SK-N-SH treated with all-trans-retinoic acid at 6 μM for 48 hours (cell line): ENCODE data around the gene SLC7A7.

Experiments used
- ATAC-seq: fragments of 200-7000 bp; cut with Tn5 transposase; 3 replicates; pipeline ENCODE4 v1.9.1; 2020; ENCODE audit warnings: mild to moderate bottlenecking, moderate library complexity
- ARNTL ChIP-seq: fragments of 450-650 bp; formaldehyde crosslinking; IDR thresholded peaks from 2 replicates; pipeline ENCODE4 v1.5.0; 2020; ENCODE audit warnings: low read depth, mild to moderate bottlenecking, moderate library complexity, borderline replicate concordance
- BACH2 ChIP-seq: fragments of 250-450 bp; sonication (Bioruptor Pico); IDR thresholded peaks from 2 replicates; pipeline ENCODE4 v1.9.0; 2021; ENCODE audit warnings: mild to moderate bottlenecking, borderline replicate concordance
- CSDC2 ChIP-seq: fragments of 250-450 bp; sonication (Bioruptor Pico); IDR thresholded peaks from 2 replicates; pipeline ENCODE4 v1.5.0; 2020; ENCODE audit warnings: mild to moderate bottlenecking, moderate library complexity
- ESRRG ChIP-seq: fragments of 250-450 bp; sonication (Bioruptor Pico); IDR thresholded peaks from 2 replicates; pipeline ENCODE4 v1.6.1; 2021; ENCODE audit warnings: mild to moderate bottlenecking
- GLIS3 ChIP-seq: fragments of 250-450 bp; sonication (Bioruptor Pico); IDR thresholded peaks from 2 replicates; pipeline ENCODE4 v1.5.0; 2020; ENCODE audit warnings: mild to moderate bottlenecking, moderate library complexity
- ISL1 ChIP-seq: fragments of 250-450 bp; sonication (Bioruptor Pico); IDR thresholded peaks from 2 replicates; pipeline ENCODE4 v2.1.2; 2022; ENCODE audit warnings: mild to moderate bottlenecking, moderate library complexity
- OSR1 ChIP-seq: fragments of 250-450 bp; sonication (Bioruptor Pico); IDR thresholded peaks from 2 replicates; pipeline ENCODE4 v1.8.0; 2022; ENCODE audit warnings: moderate library complexity, mild to moderate bottlenecking, inconsistent platforms
- POU6F1 ChIP-seq: fragments of 250-450 bp; sonication (Bioruptor Pico); IDR thresholded peaks from 2 replicates; pipeline ENCODE4 v1.8.0; 2021; ENCODE audit warnings: low read depth, mild to moderate bottlenecking, moderate library complexity, borderline replicate concordance
- PPARA ChIP-seq: fragments of 250-450 bp; sonication (Bioruptor Pico); IDR thresholded peaks from 2 replicates; pipeline ENCODE4 v1.5.0; 2020; ENCODE audit warnings: mild to moderate bottlenecking, borderline replicate concordance
- RARB ChIP-seq: fragments of 250-450 bp; sonication (Bioruptor Pico); IDR thresholded peaks from 2 replicates; pipeline ENCODE4 v1.8.0; 2021; ENCODE audit warnings: mild to moderate bottlenecking, moderate library complexity
- SNAI2 ChIP-seq: fragments of 250-450 bp; sonication (Bioruptor Pico); IDR thresholded peaks from 2 replicates; pipeline ENCODE4 v1.5.0; 2020; ENCODE audit warnings: mild to moderate bottlenecking, moderate library complexity
- TCF4 ChIP-seq: fragments of 250-450 bp; sonication (Bioruptor Pico); IDR thresholded peaks from 2 replicates; pipeline ENCODE4 v1.8.0; 2021; ENCODE audit warnings: mild to moderate bottlenecking, moderate library complexity, borderline replicate concordance
- TOX ChIP-seq: fragments of 250-450 bp; sonication (Bioruptor Pico); IDR thresholded peaks from 2 replicates; pipeline ENCODE4 v1.8.0; 2021; ENCODE audit warnings: mild to moderate bottlenecking, moderate library complexity, borderline replicate concordance
- ZC3H10 ChIP-seq: fragments of 250-450 bp; sonication (Bioruptor Pico); IDR thresholded peaks from 2 replicates; pipeline ENCODE4 v1.5.1; 2021; ENCODE audit warnings: mild to moderate bottlenecking, moderate library complexity
- ZFP3 ChIP-seq: fragments of 250-450 bp; sonication (Bioruptor Pico); IDR thresholded peaks from 2 replicates; pipeline ENCODE4 v1.5.0; 2020; ENCODE audit warnings: mild to moderate bottlenecking, moderate library complexity
- ZFP30 ChIP-seq: fragments of 450-650 bp; formaldehyde crosslinking; IDR thresholded peaks from 2 replicates; pipeline ENCODE4 v1.5.0; 2022; ENCODE audit warnings: mild to moderate bottlenecking, moderate library complexity
- ZNF565 ChIP-seq: fragments of 450-650 bp; formaldehyde crosslinking; conservative IDR thresholded peaks from 2 replicates; pipeline ENCODE4 v1.5.0; 2020; ENCODE audit warnings: low read depth, mild to moderate bottlenecking, moderate library complexity
- ZNF70 ChIP-seq: fragments of 450-650 bp; formaldehyde crosslinking; IDR thresholded peaks from 2 replicates; pipeline ENCODE4 v1.5.0; 2020; ENCODE audit warnings: mild to moderate bottlenecking, moderate library complexity
- ZNF8 ChIP-seq: fragments of 450-650 bp; formaldehyde crosslinking; IDR thresholded peaks from 2 replicates; pipeline ENCODE4 v1.5.0; 2020; ENCODE audit warnings: mild to moderate bottlenecking, moderate library complexity
- TF ChIP-seq, protein P1 (sequence below): fragments of 250-450 bp; sonication (Bioruptor Pico); IDR thresholded peaks from 2 replicates; pipeline ENCODE4 v1.5.1; 2021; ENCODE audit warnings: mild to moderate bottlenecking, moderate library complexity
- TF ChIP-seq, protein P2 (sequence below): fragments of 250-450 bp; sonication (Bioruptor Pico); IDR thresholded peaks from 2 replicates; pipeline ENCODE4 v1.5.0; 2020; ENCODE audit warnings: mild to moderate bottlenecking, moderate library complexity

Gene SLC7A7

DNA sequence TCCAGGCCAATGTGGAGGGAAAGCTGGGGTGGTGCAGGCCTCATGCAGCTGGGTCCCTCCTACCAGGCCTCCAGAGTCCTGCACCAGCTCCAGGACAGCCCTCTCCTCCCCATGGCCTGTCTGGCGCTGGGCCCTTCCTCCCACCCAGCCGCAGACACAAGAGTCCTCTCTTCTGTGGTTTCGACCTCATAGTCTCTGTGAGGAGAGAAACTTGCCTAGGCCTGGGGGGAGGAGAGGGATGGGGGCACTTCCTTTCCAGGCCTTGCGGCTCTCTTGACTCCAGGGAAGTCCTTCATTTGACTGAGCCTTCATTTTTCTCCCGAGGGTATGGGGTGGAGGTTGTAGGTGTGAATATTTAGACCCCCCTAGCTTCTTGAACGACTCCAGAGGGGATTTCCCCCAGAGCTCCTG, 23.4 kb upstream of the SLC7A7 start:
- TF ChIP-seq ZC3H10 (CRISPR knock-in tag): no peak
- TF ChIP-seq ESRRG: no peak
- no peak for TF ChIP-seq RARB (CRISPR knock-in tag)
- TF ChIP-seq, protein P1, sequence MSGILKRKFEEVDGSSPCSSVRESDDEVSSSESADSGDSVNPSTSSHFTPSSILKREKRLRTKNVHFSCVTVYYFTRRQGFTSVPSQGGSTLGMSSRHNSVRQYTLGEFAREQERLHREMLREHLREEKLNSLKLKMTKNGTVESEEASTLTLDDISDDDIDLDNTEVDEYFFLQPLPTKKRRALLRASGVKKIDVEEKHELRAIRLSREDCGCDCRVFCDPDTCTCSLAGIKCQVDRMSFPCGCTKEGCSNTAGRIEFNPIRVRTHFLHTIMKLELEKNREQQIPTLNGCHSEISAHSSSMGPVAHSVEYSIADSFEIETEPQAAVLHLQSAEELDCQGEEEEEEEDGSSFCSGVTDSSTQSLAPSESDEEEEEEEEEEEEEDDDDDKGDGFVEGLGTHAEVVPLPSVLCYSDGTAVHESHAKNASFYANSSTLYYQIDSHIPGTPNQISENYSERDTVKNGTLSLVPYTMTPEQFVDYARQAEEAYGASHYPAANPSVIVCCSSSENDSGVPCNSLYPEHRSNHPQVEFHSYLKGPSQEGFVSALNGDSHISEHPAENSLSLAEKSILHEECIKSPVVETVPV (CRISPR knock-in tag): no peak
- no peak for TF ChIP-seq ARNTL (CRISPR knock-in tag)
- ATAC-seq: no peak

- TF ChIP-seq OSR1 (no peak), ESRRG (no peak), BACH2 (CRISPR knock-in tag) (no peak), CSDC2 (CRISPR knock-in tag) (no peak), ZNF565 (no peak), POU6F1 (CRISPR knock-in tag) (no peak), ZFP3 (CRISPR knock-in tag) (no peak), RARB (CRISPR knock-in tag) (no peak), PPARA (CRISPR knock-in tag) (no peak), TOX (no peak), ZNF70 (no peak), ARNTL (CRISPR knock-in tag) (no peak), ZC3H10 (CRISPR knock-in tag) (no peak), SNAI2 (no peak), ZNF8 (CRISPR knock-in tag) (no peak)
- TF ChIP-seq, protein P1 (CRISPR knock-in tag): no peak
- TF ChIP-seq, protein P2, sequence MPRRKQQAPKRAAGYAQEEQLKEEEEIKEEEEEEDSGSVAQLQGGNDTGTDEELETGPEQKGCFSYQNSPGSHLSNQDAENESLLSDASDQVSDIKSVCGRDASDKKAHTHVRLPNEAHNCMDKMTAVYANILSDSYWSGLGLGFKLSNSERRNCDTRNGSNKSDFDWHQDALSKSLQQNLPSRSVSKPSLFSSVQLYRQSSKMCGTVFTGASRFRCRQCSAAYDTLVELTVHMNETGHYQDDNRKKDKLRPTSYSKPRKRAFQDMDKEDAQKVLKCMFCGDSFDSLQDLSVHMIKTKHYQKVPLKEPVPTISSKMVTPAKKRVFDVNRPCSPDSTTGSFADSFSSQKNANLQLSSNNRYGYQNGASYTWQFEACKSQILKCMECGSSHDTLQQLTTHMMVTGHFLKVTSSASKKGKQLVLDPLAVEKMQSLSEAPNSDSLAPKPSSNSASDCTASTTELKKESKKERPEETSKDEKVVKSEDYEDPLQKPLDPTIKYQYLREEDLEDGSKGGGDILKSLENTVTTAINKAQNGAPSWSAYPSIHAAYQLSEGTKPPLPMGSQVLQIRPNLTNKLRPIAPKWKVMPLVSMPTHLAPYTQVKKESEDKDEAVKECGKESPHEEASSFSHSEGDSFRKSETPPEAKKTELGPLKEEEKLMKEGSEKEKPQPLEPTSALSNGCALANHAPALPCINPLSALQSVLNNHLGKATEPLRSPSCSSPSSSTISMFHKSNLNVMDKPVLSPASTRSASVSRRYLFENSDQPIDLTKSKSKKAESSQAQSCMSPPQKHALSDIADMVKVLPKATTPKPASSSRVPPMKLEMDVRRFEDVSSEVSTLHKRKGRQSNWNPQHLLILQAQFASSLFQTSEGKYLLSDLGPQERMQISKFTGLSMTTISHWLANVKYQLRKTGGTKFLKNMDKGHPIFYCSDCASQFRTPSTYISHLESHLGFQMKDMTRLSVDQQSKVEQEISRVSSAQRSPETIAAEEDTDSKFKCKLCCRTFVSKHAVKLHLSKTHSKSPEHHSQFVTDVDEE (CRISPR knock-in tag): no peak
- peak; percentile 12; the same call in 1 of the 3 replicates for ATAC-seq
These were observed 22.7 kb upstream of the SLC7A7 start for GRCh38 chr14:22837750-22838538.

- TF ChIP-seq ARNTL (CRISPR knock-in tag) (no peak), ZFP30 (CRISPR knock-in tag) (no peak)
- TF ChIP-seq, all 23 proteins: peak for 0
- ATAC-seq: peak; percentile 80
These were observed 22.0 kb upstream of the SLC7A7 start for GRCh38 chr14:22837114-22837749.

DNA sequence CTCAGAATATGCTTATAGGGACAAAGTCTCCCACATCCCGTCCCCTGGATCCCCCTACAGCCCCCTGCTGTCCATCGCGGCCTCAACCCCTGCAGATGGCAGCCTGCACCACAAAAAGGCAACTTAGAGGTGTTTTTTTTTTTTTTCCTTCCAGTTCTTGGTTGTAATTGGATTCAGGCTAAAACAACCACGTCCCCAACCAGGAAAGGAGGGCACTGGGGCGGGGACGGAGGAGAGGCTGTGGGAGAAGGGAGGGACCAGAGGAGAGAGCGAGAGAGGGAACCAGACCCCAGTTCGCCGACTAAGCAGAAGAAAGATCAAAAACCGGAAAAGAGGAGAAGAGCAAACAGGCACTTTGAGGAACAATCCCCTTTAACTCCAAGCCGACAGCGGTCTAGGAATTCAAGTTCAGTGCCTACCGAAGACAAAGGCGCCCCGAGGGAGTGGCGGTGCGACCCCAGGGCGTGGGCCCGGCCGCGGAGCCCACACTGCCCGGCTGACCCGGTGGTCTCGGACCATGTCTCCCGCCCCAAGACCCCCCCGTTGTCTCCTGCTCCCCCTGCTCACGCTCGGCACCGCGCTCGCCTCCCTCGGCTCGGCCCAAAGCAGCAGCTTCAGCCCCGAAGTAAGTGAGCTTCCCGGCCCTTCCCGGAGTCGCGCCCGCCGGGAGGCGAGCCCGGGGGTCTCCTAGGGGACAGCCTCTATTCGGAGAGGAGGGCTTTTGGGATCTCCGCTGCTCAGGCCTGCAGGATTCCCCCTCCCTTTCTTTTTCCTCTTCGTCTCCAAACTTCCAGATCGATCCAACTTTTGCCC, 21.3 kb upstream of the SLC7A7 start, which contains the start of gene MMP14:
MMP14 (plus strand) TSS at position 285 of the 813 bp plus-strand sequence; CDS start at position 518, 233 bp downstream.
- peak; percentile 84 for ATAC-seq
- TF ChIP-seq ZC3H10 (CRISPR knock-in tag) (no peak), ZNF565 (no peak), ESRRG (no peak), OSR1 (no peak), ISL1 (no peak), GLIS3 (no peak), SNAI2 (no peak), PPARA (CRISPR knock-in tag) (no peak), TCF4 (no peak), BACH2 (CRISPR knock-in tag) (no peak), POU6F1 (CRISPR knock-in tag) (no peak)
- TF ChIP-seq, protein P2 (CRISPR knock-in tag): no peak
